ENCODE results near the gene OMP.
"Not testable (repeated sequence)": the region's sequence is repeated elsewhere in the genome, so short reads cannot be mapped to it uniquely, and the experiment has no call there.

OMP gene, protein sequence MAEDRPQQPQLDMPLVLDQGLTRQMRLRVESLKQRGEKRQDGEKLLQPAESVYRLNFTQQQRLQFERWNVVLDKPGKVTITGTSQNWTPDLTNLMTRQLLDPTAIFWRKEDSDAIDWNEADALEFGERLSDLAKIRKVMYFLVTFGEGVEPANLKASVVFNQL

DNA sequence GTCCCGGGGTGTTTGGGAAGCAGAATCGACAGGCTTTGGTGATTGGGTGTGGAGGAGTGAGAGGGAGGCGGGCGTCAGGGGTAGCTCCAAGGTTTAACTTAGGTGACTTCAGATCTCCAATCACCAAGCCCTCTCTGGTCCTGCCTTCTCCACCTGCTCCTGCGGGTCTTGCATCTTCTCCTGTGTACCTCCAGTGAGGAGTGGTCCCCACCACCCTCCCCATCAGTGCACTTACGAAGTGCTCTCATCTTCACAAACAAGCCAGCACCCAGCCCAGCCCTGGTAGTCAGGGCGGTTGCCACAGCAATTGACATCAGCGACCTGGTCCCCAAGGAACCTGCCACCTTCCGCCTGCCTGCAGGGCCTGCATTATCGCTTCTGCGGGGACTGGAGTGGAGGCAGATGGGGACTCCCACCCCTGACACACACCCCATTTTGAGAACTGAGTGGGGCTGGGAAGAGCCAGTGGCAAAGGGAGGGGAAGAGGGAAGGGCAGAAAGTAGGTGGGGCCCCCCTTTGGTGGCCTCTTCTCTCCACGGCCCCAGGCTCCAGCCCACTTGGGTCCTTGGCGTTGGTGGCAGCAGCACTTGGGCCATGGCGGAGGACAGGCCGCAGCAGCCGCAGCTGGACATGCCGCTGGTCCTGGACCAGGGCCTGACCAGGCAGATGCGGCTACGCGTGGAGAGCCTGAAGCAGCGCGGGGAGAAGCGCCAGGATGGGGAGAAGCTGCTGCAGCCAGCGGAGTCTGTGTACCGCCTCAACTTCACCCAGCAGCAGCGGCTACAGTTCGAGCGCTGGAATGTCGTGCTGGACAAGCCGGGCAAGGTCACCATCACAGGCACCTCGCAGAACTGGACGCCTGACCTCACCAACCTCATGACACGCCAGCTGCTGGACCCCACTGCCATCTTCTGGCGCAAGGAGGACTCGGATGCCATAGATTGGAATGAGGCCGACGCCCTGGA is at the start of gene OMP:
OMP (plus strand) TSS at position 595 of the 965 bp plus-strand sequence; CDS start at position 595, 0 bp downstream.
- DNase-seq: no peak

DNA sequence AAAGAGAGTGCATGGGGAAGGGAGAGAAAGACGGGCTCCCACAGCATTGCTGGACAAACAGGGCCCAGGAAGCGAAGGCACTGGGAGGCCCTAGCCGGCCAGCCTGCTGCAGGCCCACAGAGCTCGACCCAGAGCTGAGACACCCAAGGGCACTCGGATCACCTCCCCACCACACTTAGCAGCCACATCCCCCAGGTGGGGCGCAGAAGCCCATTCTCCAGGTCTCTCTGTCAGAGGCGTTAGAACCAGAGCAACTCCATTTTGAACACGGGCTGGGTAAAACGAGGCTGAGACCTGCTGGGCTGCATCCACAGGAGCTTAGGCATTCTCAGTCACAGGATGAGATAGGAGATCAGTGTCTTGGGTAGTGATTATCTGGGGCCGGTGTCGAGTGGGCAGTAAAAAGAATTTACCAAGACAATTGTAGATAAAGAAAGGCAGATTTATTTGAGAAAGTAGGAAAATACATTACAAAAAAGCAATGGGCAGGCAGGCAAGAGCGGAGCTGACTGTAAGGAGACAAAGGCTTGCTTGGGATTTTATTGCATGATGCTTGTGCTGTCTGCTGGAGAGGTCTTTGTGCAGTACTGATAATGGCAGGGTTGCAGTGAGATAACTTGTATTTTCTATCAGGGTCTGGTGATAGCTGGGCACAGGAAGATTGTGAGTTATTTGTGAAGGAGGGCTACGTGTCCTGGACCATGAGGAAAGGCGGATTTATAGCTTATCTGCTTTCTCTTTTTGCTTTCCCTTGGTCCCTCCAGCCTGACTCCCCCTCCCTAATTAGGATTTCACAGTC is 49.2 kb upstream of the OMP start:
- no peak for DNase-seq

DNA sequence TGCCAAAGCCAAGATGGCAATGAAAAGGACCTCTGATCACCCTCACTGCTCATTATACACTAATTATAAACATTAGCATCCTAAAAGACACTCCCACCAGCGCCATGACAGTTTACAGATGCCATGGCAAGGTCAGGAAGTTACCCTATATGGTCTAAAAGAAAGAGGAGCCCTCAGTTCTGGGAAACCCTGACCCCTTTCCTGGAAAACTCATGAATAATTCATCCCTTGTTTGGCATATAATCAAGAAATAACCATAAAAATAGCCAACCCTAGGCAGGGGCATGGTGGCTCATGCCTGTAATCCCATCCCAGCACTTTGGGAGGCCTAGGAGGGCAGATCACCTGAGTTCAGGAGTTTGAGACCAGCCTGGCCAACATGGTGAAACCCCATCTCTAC is 48.6 kb upstream of the OMP start:
- DNase-seq: no peak

DNA sequence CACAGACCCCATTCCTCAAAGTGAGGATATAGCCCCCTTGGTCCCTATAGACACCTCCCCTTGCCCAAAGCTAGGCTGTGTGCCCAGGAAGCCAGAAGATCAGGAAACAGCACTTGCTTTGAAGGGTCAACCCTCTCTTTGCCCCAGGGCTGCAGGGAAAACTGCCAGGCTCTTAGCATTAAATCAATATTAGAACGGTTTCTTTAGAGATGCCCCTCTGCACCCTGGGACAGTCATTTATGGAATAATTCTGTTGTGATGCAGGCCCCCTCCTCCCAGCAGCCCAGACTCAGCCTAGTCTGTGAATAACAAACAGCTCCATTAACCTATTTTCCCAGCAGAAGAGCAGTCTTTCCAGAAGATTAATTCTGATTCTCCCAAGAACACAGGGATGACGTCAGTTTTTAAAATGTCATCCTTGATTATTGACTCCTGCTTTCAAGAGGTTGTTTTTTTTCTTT is 47.5 kb upstream of the OMP start:
- DNase-seq: no peak

DNA sequence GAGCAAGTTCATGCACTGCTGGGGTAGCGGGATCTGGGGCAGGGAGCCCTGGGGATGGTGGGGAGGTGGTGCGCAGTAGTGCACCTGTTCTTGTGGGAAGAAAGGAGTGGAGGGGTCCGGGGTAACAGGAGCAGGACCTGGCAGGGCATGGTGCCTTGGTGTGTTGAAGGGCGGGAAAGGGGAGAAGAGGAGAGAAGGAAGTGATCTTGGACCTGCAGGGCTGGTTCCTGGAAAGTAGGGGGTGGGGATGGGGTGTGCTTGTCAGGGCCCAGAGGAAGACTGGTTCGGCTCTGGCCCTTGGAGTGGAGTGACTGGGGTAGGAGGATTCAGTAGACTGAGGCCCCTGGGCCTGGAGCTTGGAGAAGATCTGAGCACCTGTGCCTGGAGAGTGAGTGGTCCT is 46.7 kb upstream of the OMP start:
- no peak for DNase-seq

DNA sequence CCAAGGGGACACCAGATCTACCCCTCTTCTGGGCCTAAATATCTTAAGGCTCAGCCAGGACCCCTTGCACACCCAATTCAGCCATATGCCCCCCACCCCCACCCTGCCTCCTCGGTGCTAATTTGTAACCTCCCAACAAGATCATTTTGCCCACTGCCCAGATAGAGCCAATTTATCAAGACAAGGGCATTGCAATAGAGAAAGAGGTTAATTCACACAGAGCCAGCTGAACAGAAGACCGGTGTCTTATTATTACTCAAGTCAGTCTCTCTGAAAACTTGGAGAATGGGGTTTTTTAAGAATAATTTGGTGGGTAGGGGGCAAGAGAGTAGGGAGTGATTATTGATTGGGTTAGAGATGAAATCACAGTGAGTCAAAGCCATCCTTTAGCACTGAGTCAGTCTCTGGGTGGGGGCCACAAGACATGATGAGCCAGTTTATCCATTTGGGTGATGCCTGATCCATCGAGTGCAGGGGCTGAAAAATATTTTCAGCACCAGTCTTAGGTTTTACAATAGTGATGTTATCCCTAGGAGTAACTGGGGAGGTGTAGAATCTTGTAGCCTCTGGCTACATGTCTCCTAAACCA is 45.7 kb upstream of the OMP start:
- no peak for DNase-seq

DNA sequence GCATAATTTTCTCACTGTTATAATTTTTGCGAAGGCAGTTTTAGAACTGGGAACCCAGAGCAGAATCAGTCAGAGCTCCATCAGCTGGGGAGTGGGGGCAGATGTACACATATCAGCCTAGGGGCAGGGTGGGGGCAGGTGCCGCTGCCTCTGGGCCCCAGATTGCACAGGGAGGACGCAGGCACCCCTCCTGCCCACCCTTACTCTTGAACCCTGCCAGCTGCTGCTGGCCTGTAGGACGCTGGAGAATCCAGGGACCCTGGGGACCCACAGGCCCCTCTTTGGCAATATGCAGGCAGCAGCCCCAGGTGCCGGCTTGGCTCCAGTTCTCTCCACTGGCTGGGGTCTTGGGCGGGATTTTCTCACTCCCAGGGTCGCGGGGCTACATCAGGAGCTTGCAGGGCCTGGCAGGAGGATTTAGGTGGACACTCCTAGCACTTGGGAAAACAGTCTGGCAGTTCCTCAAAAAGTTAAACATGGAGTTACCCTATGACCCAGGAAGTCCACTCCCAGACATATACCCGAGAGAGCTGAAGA is 44.6 kb upstream of the OMP start:
- no peak for DNase-seq

DNA sequence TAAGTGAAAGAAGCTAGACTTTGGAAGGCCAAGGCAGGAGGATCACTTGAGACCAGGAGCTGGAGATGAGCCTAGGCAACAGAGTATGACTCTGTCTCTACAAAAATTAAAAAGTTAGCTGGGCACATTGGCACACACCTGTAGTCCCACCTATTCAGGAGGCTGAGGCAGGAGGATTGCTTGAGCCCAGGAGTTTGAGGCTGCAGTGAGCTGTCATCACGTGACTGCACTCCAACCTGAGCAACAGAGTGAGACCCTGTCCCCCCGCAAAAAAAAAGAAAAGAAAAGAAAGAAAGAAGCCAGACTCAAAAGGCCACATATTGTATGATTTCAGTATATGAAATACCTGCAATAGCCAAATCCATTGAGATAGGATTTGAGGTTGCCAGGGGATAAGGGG is 43.7 kb upstream of the OMP start:
- no peak for DNase-seq

DNA sequence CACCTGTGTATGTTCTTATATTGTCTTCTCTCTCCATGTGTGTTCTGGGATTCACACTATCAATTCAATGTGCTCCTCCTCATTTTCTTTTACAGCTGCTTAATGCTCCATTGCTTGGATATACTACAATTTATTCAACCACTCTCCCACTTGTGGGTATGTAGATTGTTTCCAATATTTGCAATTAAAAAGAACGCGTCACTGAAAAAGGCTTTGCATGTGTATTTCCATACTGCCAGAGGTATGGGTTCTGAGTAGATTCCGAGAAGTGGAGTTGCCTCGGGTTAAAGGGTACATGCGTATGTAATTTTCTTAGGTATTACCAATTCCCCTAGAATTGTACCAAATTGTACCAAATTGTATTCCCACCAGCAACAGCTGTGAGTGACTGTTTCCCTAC is 42.8 kb upstream of the OMP start:
- no peak for DNase-seq

DNA sequence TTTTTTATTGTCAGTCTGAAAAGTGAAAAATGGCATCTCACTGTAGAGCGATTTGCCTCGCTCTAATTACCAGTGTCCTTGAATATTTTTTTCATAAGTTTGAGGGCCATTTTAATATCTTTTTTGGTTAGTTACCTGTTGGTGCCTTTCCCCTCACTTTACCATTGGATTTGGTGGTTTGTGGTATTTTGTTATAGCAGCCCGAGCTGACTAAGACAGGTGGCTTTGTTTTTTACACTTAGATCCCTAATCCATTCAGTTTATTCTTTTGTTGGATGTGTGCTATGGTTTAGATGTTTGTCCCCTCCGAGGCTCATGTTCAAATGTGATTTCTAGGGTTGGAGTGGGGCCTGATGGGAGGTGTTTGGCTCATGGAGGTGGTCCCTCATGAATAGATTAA is 42.4 kb upstream of the OMP start:
- DNase-seq: no peak

DNA sequence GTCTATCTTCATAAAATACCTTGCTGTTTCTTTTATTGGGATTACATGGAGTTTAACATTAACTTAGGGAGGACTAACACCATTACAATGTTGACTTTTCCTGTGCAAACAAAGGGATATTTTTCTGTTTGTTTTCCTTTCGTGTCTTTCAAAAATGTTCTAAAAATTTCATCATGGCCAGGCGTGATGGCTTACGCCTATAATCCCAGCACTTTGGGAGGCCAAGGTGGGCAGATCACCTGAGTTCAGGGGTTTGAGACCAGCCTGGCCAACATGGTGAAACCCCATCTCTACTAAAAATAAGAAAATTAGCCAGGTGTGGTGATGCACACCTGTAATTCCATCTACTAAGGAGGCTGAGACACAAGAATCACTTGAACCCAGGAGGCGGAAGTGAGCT is 41.4 kb upstream of the OMP start:
- not testable (repeated sequence) for DNase-seq

DNA sequence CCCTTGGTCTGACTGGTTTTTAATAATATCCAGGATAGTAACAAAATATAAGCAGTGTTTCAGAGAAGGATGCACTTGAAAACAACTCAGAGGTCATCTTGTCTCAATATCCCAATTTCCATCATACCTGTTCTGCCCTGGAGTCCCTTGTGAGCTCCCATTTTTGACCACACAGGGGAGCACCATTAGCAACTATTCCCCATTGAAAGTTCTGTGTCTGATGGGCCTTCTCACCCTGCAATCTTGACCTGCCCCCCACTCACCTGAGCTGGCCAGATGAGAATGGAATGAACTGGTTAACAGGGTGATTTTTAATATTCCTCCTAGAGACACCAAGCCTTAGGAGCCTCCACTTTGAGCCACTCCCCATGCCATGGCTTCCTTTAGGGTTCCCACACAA is 39.7 kb upstream of the OMP start:
- no peak for DNase-seq

DNA sequence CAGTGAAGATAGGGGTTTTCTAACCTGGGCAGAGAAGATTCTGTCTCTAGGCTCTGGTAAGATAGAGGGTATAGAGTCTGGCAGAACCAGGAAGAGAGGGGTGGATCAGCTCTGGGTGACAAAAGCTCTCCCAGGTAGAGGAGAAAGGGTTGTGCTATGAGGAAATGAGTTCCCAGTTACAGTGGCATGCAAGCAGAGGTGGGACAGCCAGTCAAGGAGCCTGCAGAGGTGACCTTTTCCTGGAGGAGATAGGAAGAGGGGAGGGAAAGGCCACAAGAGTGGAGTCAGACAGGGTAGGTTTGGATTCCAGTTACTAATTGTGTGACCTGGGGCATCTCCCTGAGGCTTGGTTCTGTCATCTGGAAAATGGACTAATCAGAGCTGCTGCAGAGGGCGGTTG is 39.2 kb upstream of the OMP start:
- DNase-seq: no peak

DNA sequence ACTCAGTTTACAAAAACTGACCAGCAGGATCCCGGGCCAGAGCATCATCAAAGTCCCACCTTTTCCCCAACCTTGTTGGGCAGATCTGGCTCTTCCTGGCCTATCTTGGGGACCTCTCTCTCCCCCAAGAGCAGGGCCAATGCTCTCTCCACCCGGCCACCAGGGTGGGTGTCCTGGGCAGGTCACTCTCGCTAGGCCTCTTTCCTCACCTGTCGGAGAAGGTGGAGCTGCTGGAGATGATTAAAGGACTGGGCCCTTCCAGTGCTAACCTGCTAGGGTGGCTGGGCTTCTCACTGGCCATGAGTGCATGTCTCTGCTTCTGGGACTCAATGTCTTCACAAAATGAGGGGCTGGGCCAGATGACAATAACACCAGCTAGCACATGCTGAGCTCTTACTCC is 38.8 kb upstream of the OMP start:
- no peak for DNase-seq

DNA sequence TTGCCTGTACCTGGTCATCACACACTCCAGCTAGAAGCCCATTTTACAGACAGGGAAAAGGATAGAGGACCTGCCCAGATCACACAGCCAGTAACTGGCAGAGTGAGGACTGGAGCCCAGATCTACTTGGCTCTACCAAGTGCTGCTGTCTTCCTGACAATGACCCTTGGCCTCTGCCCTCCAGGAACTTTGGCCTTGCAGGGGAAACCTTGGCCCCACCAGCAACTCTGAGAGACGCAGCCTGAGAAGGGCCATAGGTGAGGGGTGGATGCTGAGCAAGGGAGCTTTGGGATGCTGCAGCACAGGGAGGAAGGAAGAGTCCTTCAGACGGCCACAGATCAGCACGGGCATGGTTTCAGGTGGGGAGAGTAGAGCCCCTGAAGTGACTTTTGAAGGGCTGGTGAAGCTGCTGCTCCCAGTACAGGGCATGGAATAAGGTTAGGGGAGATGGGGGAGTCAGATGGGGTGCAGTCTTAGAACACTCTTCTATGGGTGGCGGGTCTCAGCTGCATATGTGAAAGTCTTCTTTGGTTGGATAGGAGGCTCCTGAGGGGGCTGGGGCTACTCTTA is 37.9 kb upstream of the OMP start:
- DNase-seq: no peak

DNA sequence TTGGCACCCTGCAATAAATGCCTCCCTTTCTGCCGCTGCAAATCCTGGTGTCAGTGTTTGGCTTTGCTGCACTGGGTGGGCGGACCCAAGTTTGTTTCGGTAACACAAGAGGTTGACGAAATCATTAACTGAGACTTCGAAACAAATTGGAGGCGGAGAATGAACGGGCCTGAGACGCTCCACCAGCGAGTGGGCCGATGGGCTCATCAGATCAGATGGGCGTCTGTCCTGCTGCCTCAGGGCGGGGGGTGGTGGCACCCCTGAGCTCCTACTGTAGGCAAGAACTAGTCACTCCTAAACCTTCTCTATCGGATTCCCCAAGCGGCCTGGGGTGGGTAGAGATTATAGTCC is 36.8 kb upstream of the OMP start:
- peak; percentile 14 for DNase-seq

DNA sequence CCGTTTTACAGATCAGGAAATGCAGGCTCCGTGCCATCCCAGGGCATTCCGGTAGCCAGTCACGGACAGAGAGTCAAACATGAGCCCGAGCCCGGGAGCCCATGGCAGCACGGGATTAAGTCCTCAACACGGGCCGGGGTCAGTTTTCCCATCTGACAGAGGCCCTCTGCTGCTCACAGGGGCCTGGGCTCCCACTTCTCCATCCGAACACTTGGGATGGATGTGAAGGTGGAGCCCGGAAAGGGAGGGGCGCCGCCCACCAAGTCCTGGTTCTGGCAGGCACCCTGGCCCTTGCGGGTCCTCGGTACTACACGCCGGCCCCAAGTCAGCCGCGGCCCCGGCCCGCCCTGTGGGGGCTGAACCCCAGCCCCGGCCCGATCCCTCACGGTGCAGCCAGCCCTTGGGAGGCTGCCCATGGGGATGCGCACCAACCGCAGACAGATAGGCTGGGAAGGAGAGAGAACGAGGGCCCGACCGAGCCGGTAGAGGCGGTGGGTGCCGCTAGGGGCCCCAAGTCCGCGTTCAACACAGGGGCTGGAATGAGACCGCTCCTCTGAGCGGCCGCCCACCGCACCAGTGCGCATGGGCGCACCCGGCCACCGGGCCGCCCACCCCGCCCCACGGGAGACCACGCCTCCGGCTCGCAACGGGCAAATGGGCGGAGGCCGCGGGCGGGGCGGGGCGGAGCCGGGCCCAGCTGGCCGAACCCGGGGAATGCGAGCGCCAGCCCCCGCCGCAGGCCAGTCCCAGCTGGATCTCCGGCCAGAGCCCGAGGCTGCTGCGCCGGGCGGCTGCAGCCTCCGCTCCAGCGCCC is 36.2 kb upstream of the OMP start, which contains the start of gene CAPN5:
CAPN5 (plus strand) TSS at position 743 of the 814 bp plus-strand sequence. CDS start 17,916 bp downstream, outside the sequence.
- peak; percentile 90 for DNase-seq

DNA sequence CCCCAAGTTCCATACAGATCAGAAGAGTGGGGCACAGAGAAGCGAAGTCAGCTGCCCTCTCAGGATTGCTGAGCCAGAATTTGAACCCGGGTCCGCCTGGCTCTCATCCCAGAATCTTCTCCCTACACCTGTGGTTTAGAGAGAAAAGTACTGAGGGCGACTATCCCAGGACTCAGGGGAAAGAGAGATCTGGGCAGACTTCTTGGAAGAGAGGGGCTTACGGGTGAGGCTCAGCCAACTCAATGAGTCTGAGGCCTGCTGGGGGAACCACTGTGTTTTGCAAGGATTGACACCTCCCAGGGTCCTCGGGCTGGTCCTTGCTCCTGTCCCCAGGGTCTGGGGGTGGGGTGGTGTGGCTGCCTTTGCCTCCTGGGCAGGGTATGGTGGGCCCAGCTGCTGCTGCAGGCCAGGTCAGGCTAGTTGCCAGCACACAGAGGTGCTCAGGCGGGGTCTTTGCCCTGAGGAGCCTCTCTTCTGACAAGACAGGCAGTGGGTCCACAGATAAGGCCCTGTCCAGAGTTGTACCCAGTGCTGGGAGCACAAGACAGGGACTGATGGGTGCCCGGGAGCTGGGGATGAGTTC is 34.7 kb upstream of the OMP start:
- DNase-seq: no peak

DNA sequence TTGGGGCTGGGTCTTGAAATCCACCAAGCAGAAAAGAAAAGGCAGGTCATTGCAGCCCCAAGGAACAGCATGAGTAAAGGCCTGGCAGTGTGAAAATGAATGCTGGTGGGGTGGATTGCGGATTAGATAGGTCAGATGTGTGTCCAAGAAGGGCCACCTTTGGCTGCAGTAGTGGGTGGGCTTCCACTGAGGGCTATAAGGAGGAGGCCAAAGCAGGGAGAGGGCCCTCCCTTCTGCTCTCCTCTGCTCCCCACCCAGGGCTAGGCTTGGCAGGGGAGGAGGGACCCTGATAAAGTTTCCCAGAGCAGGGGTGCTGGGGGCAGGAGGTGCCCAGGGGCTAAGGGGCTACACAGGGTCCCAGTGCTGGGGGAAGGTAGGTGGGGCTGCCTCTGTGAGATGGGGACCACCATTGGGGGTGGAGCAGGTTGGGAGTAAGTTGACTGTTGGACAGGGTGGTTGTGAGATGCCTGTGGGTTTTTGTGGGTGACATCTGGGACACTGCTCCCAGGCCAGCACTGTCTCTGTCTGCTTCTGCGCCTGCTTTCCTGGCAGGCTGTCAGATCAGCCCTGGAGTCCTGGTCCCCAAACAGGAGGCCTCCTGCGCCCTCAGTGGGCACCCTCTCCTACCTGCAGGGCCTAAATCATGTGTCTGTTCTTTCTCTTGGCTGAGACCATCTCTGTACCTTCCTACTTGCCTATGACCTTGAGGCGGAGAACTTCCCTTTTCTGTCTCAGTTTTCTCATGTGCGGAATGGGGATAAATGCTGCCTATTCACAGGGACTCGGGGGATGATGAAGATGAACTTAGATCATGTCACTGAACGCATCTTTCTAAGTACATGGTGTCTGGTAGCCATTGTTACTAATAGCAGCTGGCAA is 33.9 kb upstream of the OMP start:
- DNase-seq: no peak

DNA sequence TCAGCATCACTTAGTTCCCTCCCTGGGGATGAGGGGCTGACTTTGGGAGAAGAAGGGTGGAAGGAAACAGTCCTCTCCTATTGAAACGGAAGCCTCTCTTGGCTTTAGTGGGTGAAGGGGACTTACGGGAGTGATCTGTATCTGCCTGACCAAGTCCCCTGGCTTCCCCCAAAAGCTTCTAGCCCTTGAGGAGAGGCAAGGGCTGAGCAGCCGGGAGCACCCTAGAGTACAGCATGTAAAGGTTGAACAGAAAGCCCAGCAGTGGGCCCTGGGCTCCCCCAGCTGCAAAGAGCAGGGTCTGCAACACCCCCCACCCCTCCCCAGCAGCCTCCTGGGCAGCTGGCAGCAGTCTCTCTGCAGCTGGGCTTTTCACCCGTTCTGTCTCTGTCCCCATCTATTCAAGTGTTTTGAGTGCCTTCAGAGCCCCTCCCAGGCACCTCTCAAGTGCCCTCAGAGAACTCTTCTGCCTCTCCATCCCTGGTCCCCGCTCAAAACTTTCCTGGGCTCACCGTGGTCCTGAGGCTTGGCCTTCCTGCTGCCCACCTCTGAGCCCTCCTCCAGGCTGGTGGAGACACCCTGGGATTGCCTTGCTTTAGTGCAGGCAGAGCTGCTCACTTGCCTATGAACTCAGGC is 33.2 kb upstream of the OMP start:
- DNase-seq: no peak
